Measurements from ENCODE around the gene FSHR.

FSHR gene

GRCh38 chr2:49174750-49175149 is 20.4 kb upstream of the FSHR start:
- no peaks in the 10 kb centered on the region for H3K4me1 ChIP-seq (ENCODE audit: insufficient read depth, low read length, poor library complexity, severe bottlenecking)
- H3K4me3 ChIP-seq (ENCODE audit: low read length, poor library complexity, severe bottlenecking): no peak overlapping the region
- no peaks in the 10 kb centered on the region for H3K79me2 ChIP-seq (ENCODE audit: insufficient read depth, low read length)
- no peak overlapping the region for H3K4me2 ChIP-seq (ENCODE audit: low read depth, low read length, poor library complexity, severe bottlenecking)
- H2AFZ ChIP-seq (ENCODE audit: low read length): no peak overlapping the region
- TF ChIP-seq, protein P1, sequence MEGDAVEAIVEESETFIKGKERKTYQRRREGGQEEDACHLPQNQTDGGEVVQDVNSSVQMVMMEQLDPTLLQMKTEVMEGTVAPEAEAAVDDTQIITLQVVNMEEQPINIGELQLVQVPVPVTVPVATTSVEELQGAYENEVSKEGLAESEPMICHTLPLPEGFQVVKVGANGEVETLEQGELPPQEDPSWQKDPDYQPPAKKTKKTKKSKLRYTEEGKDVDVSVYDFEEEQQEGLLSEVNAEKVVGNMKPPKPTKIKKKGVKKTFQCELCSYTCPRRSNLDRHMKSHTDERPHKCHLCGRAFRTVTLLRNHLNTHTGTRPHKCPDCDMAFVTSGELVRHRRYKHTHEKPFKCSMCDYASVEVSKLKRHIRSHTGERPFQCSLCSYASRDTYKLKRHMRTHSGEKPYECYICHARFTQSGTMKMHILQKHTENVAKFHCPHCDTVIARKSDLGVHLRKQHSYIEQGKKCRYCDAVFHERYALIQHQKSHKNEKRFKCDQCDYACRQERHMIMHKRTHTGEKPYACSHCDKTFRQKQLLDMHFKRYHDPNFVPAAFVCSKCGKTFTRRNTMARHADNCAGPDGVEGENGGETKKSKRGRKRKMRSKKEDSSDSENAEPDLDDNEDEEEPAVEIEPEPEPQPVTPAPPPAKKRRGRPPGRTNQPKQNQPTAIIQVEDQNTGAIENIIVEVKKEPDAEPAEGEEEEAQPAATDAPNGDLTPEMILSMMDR (conservative IDR thresholded peaks at IDR 0.05; ENCODE audit: low read length): no peak
- TF ChIP-seq EZH2phosphoT487 (IDR thresholded peaks at IDR 0.05; ENCODE audit: borderline replicate concordance): no peak
- H3K9me2 ChIP-seq (replicated peaks; ENCODE audit: low read depth, low read length): no peaks in the 10 kb centered on the region
- no peaks in the 10 kb centered on the region for H4K20me1 ChIP-seq (ENCODE audit: insufficient read depth, low read length, poor library complexity, severe bottlenecking)
- H3K9me3 ChIP-seq (ENCODE audit: insufficient read depth, low read depth, low read length): no peaks in the 10 kb centered on the region
- no peaks in the 10 kb centered on the region for H3K36me3 ChIP-seq (ENCODE audit: insufficient read depth, low read length)
- H3K27me3 ChIP-seq (ENCODE audit: insufficient read depth, low read length, poor library complexity, severe bottlenecking): no peaks in the 10 kb centered on the region
- H3K9ac ChIP-seq (ENCODE audit: low read depth, low read length, poor library complexity, severe bottlenecking): no peak overlapping the region
- no peaks in the 10 kb centered on the region for H3F3A ChIP-seq (ENCODE audit: low read depth)

DNA sequence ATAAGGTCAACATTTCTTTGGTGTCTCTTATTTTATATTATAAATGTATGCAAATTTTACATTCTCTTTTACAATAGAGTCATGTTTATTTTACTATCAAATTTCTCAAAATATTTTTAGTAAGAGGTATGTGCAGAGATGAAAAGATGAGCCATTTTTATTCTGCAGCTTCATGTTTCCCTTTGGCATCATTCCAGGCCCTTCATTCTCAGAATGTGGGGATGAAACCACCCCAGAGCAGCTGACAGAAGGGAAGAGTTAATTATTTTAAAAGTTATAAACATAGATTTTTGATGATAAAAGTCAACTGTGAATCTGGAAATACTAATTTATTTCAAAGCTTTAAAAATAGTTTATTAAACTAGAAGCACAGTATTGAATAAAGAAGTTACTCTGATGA is 12.8 kb upstream of the FSHR start:
- H3K36me3 ChIP-seq (ENCODE audit: insufficient read depth, low read length): no peaks in the 10 kb centered on the region
- H3K4me1 ChIP-seq (ENCODE audit: insufficient read depth, low read length, poor library complexity, severe bottlenecking): no peaks in the 10 kb centered on the region
- H3K4me3 ChIP-seq (ENCODE audit: low read length, poor library complexity, severe bottlenecking): no peak overlapping the region
- no peaks in the 10 kb centered on the region for H3K9me3 ChIP-seq (ENCODE audit: insufficient read depth, low read depth, low read length)
- H3K9ac ChIP-seq (ENCODE audit: low read depth, low read length, poor library complexity, severe bottlenecking): no peak overlapping the region
- H4K20me1 ChIP-seq (ENCODE audit: insufficient read depth, low read length, poor library complexity, severe bottlenecking): no peaks in the 10 kb centered on the region
- H3F3A ChIP-seq (ENCODE audit: low read depth): no peaks in the 10 kb centered on the region
- H3K27me3 ChIP-seq (ENCODE audit: insufficient read depth, low read length, poor library complexity, severe bottlenecking): no peaks in the 10 kb centered on the region
- H3K4me2 ChIP-seq (ENCODE audit: low read depth, low read length, poor library complexity, severe bottlenecking): no peak overlapping the region
- TF ChIP-seq, protein P1 (conservative IDR thresholded peaks at IDR 0.05; ENCODE audit: low read length): no peak
- no peak for TF ChIP-seq EZH2phosphoT487 (IDR thresholded peaks at IDR 0.05; ENCODE audit: borderline replicate concordance)
- no peak overlapping the region for H2AFZ ChIP-seq (ENCODE audit: low read length)
- H3K79me2 ChIP-seq (ENCODE audit: insufficient read depth, low read length): no peaks in the 10 kb centered on the region
- no peaks in the 10 kb centered on the region for H3K9me2 ChIP-seq (replicated peaks; ENCODE audit: low read depth, low read length)

DNA sequence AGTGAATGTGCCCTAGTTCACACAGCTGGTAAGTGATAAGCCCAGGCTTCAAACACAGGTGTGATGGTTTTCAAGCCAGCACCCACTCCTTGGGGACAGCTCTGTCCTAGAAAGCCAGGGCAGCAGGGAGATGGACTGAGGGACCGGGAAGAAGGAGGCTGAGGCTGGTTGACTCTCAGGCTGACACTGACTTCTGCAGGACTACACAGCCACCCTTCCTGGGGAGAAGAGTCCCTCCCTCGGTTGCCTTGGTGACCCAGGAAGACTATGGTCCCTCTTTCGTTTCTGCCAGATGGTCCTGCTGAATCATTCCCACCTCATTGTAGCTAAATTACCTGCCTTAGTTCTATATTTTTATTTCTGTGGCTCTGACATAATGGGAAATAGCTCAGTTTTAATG is 11.3 kb upstream of the FSHR start:
- Histone ChIP-seq H3K4me1 (ENCODE audit: insufficient read depth, low read length, poor library complexity, severe bottlenecking) (no peaks in the 10 kb centered on the region), H3K27me3 (ENCODE audit: insufficient read depth, low read length, poor library complexity, severe bottlenecking) (no peaks in the 10 kb centered on the region), H3K4me3 (ENCODE audit: low read length, poor library complexity, severe bottlenecking) (no peak overlapping the region), H3K79me2 (ENCODE audit: insufficient read depth, low read length) (no peaks in the 10 kb centered on the region), H3K9ac (ENCODE audit: low read depth, low read length, poor library complexity, severe bottlenecking) (no peak overlapping the region), H3K36me3 (ENCODE audit: insufficient read depth, low read length) (no peaks in the 10 kb centered on the region), H3K9me2 (replicated peaks; ENCODE audit: low read depth, low read length) (no peaks in the 10 kb centered on the region), H3F3A (ENCODE audit: low read depth) (no peaks in the 10 kb centered on the region), H2AFZ (ENCODE audit: low read length) (no peak overlapping the region), H3K9me3 (ENCODE audit: insufficient read depth, low read depth, low read length) (no peaks in the 10 kb centered on the region), H3K4me2 (ENCODE audit: low read depth, low read length, poor library complexity, severe bottlenecking) (no peak overlapping the region), H4K20me1 (ENCODE audit: insufficient read depth, low read length, poor library complexity, severe bottlenecking) (no peaks in the 10 kb centered on the region)
- TF ChIP-seq, protein P1 (conservative IDR thresholded peaks at IDR 0.05; ENCODE audit: low read length): no peak
- no peak for TF ChIP-seq EZH2phosphoT487 (IDR thresholded peaks at IDR 0.05; ENCODE audit: borderline replicate concordance)
